HL-60 (cell line): ENCODE results near the gene TPBG.

Experiments used
- DNase-seq, 2 experiments: peaks; one replicate each; pipeline ENCODE4 v3.0.0-alpha.2; 2010 to 2020; ENCODE audit warnings: low read depth in 1 of 2, low spot score in 1 of 2
- H3K27ac ChIP-seq: fragments of 250-450 bp; sonication (Bioruptor Pico); replicated peaks from 2 replicates; pipeline ENCODE4 v1.5.1; 2020; ENCODE audit warnings: mild to moderate bottlenecking, moderate library complexity
- H3K27me3 ChIP-seq: fragments of 250-450 bp; sonication (Bioruptor Pico); 2 replicates; pipeline ENCODE4 v1.5.1; 2021; ENCODE audit warnings: mild to moderate bottlenecking, moderate library complexity; ENCODE audit not compliant: insufficient read depth, poor library complexity, severe bottlenecking
- H3K4me3 ChIP-seq: replicated peaks from 2 replicates; pipeline ENCODE4 v1.5.1; 2011; ENCODE audit warnings: mild to moderate bottlenecking, control low read depth, low read length; ENCODE audit not compliant: insufficient read depth
- CTCF ChIP-seq: IDR thresholded peaks from one replicate; pipeline ENCODE4 v1.5.1; 2011; ENCODE audit warnings: low read length, control low read depth, inconsistent platforms; ENCODE audit not compliant: insufficient read depth
- GABPA ChIP-seq: IDR thresholded peaks from 2 replicates; pipeline ENCODE4 v1.6.1; 2012; ENCODE audit warnings: low read depth
- POLR2AphosphoS5 ChIP-seq: IDR thresholded peaks from 2 replicates; pipeline ENCODE4 v1.6.1; 2012; ENCODE audit warnings: low read depth
- REST ChIP-seq: IDR thresholded peaks from 2 replicates; pipeline ENCODE4 v1.6.1; 2012; ENCODE audit warnings: low read depth; ENCODE audit not compliant: insufficient replicate concordance
- SPI1 ChIP-seq: IDR thresholded peaks from 2 replicates; pipeline ENCODE4 v1.6.1; 2012; ENCODE audit warnings: low read depth, mild to moderate bottlenecking, borderline replicate concordance

Gene TPBG

GRCh38 chr6:82365016-82365795, 1.6 kb downstream of the TPBG start:
- TF ChIP-seq POLR2AphosphoS5 (no peak), REST (no peak), CTCF (no peak), GABPA (no peak), SPI1 (no peak)
- Histone ChIP-seq H3K4me3 (peak overlapping the region; percentile 49), H3K27ac (no peak overlapping the region), H3K27me3 (peaks cover 65% of the 10 kb centered on the region)
- no peak for DNase-seq

- DNase-seq = no peak
- TF ChIP-seq GABPA (no peak), REST (no peak), SPI1 (no peak), CTCF (no peak), POLR2AphosphoS5 (no peak)
- Histone ChIP-seq H3K27ac (no peak overlapping the region), H3K4me3 (no peak overlapping the region), H3K27me3 (peaks cover 46% of the 10 kb centered on the region)
Observed at GRCh38 chr6:82367704-82368103, 4.1 kb downstream of the TPBG start.

GRCh38 chr6:82370788-82371187, 7.2 kb downstream of the TPBG start:
- peaks cover 24% of the 10 kb centered on the region for H3K27me3 ChIP-seq
- H3K4me3 ChIP-seq = no peak overlapping the region
- H3K27ac ChIP-seq = no peak overlapping the region
- no peak for DNase-seq
- TF ChIP-seq POLR2AphosphoS5 (no peak), REST (no peak)
